HepG2 (cell line): Measurements from ENCODE around the gene SUSD6. TPM values are rescaled to one million over a fixed set of nuclear protein-coding genes. Genes with fewer than 3 reads are reported as not detected.

Experiments used
- DDIT3 ChIP-seq: sonication (generic); formaldehyde crosslinking; IDR thresholded peaks from 2 replicates; pipeline ENCODE4 v1.4.0; 2020; ENCODE audit warnings: mild to moderate bottlenecking, missing genetic modification reagents
- ELF3 ChIP-seq: IDR thresholded peaks from 2 replicates; pipeline ENCODE4 v1.6.1; 2016; ENCODE audit warnings: missing genetic modification reagents, missing compliant biosample characterization
- HDAC2 ChIP-seq: sonication (generic); formaldehyde crosslinking; IDR thresholded peaks from 2 replicates; pipeline ENCODE4 v1.4.0; 2020; ENCODE audit warnings: missing genetic modification reagents
- KLF13 ChIP-seq: sonication (generic); formaldehyde crosslinking; IDR thresholded peaks from 2 replicates; pipeline ENCODE4 v1.4.0; 2020; ENCODE audit warnings: mild to moderate bottlenecking, missing genetic modification reagents
- MLXIP ChIP-seq: sonication (generic); formaldehyde crosslinking; IDR thresholded peaks from 2 replicates; pipeline ENCODE4 v1.9.0; 2021; ENCODE audit warnings: missing genetic modification reagents, borderline replicate concordance
- PRPF4 ChIP-seq: fragments of 200-400 bp; formaldehyde crosslinking; IDR thresholded peaks from 2 replicates; pipeline ENCODE4 v1.6.1; 2016; ENCODE audit warnings: low read length, low read depth; ENCODE audit not compliant: poor library complexity, severe bottlenecking
- SOX6 ChIP-seq, 2 experiments: fragments of 450-650 bp in 1 of 2; sonication (generic) in 1 of 2; formaldehyde crosslinking in 1 of 2; IDR thresholded peaks; 2 replicates each; pipeline versions ENCODE4 v1.4.0 to v1.6.1; 2017 to 2020; ENCODE audit warnings: antibody characterized with exemption in 1 of 2, mild to moderate bottlenecking in 1 of 2, missing genetic modification reagents in 1 of 2
- ZBTB43 ChIP-seq: sonication (generic); formaldehyde crosslinking; conservative IDR thresholded peaks from 2 replicates; pipeline ENCODE4 v1.4.0; 2020; ENCODE audit warnings: missing genetic modification reagents
- ZFP36L2 ChIP-seq: sonication (generic); formaldehyde crosslinking; IDR thresholded peaks from 2 replicates; pipeline ENCODE4 v1.4.0; 2020; ENCODE audit warnings: missing genetic modification reagents
- ZHX1 ChIP-seq: sonication (generic); formaldehyde crosslinking; IDR thresholded peaks from 2 replicates; pipeline ENCODE4 v1.8.1; 2022; ENCODE audit warnings: low read depth, mild to moderate bottlenecking, missing genetic modification reagents
- ZNF142 ChIP-seq: sonication (generic); formaldehyde crosslinking; IDR thresholded peaks from 2 replicates; pipeline ENCODE4 v1.4.0; 2020; ENCODE audit warnings: missing genetic modification reagents
- ZNF431 ChIP-seq: sonication (generic); formaldehyde crosslinking; IDR thresholded peaks from 2 replicates; pipeline ENCODE4 v1.9.0; 2022; ENCODE audit warnings: missing genetic modification reagents, low read depth, mild to moderate bottlenecking, borderline replicate concordance
- ZSCAN25 ChIP-seq: sonication (generic); formaldehyde crosslinking; IDR thresholded peaks from 2 replicates; pipeline ENCODE4 v1.8.0; 2022; ENCODE audit warnings: mild to moderate bottlenecking, missing genetic modification reagents
- polyA plus RNA-seq, 8 experiments: library from polyadenylated mRNA; depleted of rRNA in 3 of 8; stranded (reverse) in 7 of 8; unstranded in 1 of 8; fragments of >200 nt; fragmentation: Illumina TruSeq in 4 of 8; extraction: Trizol in 4 of 8; gene quantifications; 2 replicates each; pipeline versions ENCODE4 v1.2.1 to v1.2.3, GENCODE V29; 2011 to 2016; ENCODE audit warnings: low read depth in 4 of 8, missing spikeins in 1 of 8, mixed read lengths in 1 of 8; ENCODE audit not compliant: insufficient read depth in 1 of 8
- total RNA-seq, 5 experiments: library from RNA; depleted of rRNA; stranded (reverse); fragments of >200 nt; fragmentation: Illumina TruSeq; extraction: Trizol; gene quantifications; 2 replicates each; pipeline ENCODE4 v1.2.3, GENCODE V29; 2016; ENCODE audit warnings: low read depth in 1 of 5

Gene SUSD6
- total and polyA plus RNA-seq, 2 of the 13 experiments (the other 11 are each of a cell fraction or from before 2014, with no cell fraction given), result 7.2 to 7.4 TPM

- TF ChIP-seq MLXIP (no peak), ZBTB43 (CRISPR knock-in tag) (no peak), ZFP36L2 (no peak), DDIT3 (CRISPR knock-in tag) (no peak), ELF3 (CRISPR knock-in tag) (no peak), ZNF142 (no peak), ZHX1 (peak; percentile 75; the same call in 1 of the 2 replicates), PRPF4 (no peak), SOX6 (IDR thresholded peaks at IDR 0.05) (no peak), SOX6 (CRISPR knock-in tag; IDR thresholded peaks at IDR 0.05) (no peak), KLF13 (CRISPR knock-in tag) (no peak), ZSCAN25 (no peak), ZNF431 (no peak), HDAC2 (CRISPR knock-in tag) (no peak)
These were observed 39.2 kb upstream of the SUSD6 start (continued) for GRCh38 chr14:69572030-69572840.
